Measurements from ENCODE around the gene PGAP3. TPM values are rescaled to one million over a fixed set of nuclear protein-coding genes. Genes with fewer than 3 reads are reported as not detected.

Gene PGAP3
- total RNA-seq, 2 experiments from 2014 or later, result 18.3 to 23.9 TPM

DNA sequence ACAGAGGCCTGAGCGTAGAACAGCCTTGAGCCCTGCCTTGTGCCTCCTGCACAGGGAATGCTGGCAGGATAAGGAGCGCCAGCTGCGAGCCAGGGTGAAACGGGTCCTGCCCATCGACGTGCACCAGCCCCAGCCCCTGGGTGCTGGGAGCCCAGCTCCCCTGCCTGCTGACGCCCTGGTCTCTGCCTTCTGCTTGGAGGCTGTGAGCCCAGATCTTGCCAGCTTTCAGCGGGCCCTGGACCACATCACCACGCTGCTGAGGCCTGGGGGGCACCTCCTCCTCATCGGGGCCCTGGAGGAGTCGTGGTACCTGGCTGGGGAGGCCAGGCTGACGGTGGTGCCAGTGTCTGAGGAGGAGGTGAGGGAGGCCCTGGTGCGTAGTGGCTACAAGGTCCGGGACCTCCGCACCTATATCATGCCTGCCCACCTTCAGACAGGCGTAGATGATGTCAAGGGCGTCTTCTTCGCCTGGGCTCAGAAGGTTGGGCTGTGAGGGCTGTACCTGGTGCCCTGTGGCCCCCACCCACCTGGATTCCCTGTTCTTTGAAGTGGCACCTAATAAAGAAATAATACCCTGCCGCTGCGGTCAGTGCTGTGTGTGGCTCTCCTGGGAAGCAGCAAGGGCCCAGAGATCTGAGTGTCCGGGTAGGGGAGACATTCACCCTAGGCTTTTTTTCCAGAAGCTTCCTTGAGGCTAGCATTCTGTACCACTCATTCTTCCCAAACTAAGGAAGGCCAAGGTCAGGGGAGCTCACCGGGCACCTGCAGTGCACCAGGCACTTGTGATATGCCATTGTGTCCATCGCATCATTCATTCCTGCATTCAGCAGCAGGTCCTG is 17.7 kb downstream of the PGAP3 start:
- Mint-ChIP-seq H3K27me3 (peaks cover 24% of the 10 kb centered on the region), H3K36me3 (no peaks in the 10 kb centered on the region), H3K4me3 (no peak overlapping the region), H3K9me3 (no peaks in the 10 kb centered on the region), H3K4me1 (peaks cover 8% of the 10 kb centered on the region), H3K27ac (no peak overlapping the region)
- DNase-seq, result no peak
- POLR2A ChIA-PET, result interaction anchor here (0.9 to 1.7 kb wide), 3 partner anchors 16 to 83 kb away, joined by 3 to 8 read pairs (median 3); partner anchors contain the start of gene PGAP3
- ATAC-seq (ENCODE audit: low read depth), result no peak

DNA sequence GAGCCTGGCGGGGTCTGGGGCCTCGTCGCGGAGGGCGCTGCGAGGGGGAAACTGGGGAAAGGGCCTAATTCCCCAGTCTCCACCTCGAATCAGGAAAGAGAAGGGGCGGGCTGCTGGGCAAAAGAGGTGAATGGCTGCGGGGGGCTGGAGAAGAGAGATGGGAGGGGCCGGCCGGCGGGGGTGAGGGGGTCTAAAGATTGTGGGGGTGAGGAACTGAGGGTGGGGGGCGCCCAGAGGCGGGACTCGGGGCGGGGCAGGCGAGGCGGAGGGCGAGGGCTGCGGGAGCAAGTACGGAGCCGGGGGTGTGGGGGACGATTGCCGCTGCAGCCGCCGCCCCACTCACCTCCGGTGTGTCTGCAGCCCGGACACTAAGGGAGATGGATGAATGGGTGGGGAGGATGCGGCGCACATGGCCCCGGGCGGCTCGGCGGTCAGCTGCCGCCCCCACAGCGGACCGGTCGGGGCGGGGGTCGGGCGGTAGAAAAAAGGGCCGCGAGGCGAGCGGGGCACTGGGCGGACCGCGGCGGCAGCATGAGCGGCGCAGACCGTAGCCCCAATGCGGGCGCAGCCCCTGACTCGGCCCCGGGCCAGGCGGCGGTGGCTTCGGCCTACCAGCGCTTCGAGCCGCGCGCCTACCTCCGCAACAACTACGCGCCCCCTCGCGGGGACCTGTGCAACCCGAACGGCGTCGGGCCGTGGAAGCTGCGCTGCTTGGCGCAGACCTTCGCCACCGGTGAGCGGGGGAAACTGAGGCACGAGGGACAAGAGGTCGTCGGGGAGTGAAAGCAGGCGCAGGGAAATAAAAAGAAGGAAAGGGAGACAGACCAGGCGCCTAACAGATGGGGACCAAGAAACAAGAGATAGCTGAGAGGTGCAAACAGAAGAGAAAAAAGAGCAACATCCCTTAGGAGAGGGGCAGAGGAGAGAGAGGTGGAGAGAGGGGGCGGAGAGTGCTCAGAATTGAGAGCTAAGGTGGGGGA is 19.6 kb downstream of the PGAP3 start, which contains the start of gene PNMT:
Gene PNMT, plus strand, starts transcription at position 509 of the 980 bp plus-strand sequence. Its CDS starts 23 bp downstream, at position 532.
- H3K9me3 Mint-ChIP-seq, result no peaks in the 10 kb centered on the region
- POLR2A ChIA-PET, result interaction anchor here (0.8 to 1.7 kb wide), 3 partner anchors 20 to 267 kb away, joined by 3 to 8 read pairs (median 4); partner anchors contain the start of genes FBXL20 and PGAP3
- H3K27me3 Mint-ChIP-seq, result peaks cover 24% of the 10 kb centered on the region
- H3K36me3 Mint-ChIP-seq, result no peaks in the 10 kb centered on the region
- peaks cover 8% of the 10 kb centered on the region for H3K4me1 Mint-ChIP-seq
- no peak within 1 kb of the TSS for H3K27ac Mint-ChIP-seq
- ATAC-seq (ENCODE audit: low read depth) (peak; percentile 70), DNase-seq (peak; percentile 85)
- peak within 1 kb of the TSS; percentile 62 for H3K4me3 Mint-ChIP-seq

DNA sequence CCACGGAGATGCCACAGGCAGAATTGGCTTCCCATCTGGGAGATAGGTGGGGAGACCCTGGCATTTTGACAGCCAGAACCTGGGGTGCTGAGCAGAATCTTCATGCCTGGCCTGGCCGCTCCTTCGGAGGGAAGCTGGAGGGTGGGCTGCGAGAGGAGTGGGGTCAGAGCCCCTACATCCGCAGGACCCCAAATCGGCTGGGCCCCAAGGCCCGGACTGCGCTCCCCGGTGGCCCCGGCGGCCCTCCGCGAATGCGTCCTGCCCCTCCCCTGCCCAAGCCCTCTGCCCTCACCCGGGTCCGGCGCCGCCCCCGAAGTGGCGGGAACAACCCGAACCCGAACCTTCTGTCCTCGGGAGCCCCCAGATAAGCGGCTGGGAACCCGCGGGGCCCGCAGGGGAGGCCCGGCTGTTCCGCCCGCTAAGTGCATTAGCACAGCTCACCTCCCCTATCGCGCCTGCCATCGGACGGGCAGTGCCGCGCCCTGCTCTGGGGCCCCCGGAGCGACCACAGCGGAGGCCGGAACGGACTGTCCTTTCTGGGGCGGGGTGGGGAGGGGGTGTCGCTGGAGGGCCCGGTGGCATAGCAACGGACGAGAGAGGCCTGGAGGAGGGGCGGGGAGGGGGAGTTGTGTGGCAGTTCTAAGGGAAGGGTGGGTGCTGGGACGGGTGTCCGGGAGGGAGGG is 20.5 kb downstream of the PGAP3 start:
- Mint-ChIP-seq H3K4me1 (peaks cover 8% of the 10 kb centered on the region), H3K4me3 (peak overlapping the region; percentile 57), H3K27me3 (peaks cover 24% of the 10 kb centered on the region), H3K36me3 (no peaks in the 10 kb centered on the region), H3K9me3 (no peaks in the 10 kb centered on the region), H3K27ac (no peak overlapping the region)
- ATAC-seq (ENCODE audit: low read depth) (no peak), DNase-seq (no peak)
- POLR2A ChIA-PET, result interaction anchor here (0.6 to 1.0 kb wide), 3 partner anchors 9 to 62 kb away, joined by 3 read pairs; no protein-coding TSS in a partner anchor

DNA sequence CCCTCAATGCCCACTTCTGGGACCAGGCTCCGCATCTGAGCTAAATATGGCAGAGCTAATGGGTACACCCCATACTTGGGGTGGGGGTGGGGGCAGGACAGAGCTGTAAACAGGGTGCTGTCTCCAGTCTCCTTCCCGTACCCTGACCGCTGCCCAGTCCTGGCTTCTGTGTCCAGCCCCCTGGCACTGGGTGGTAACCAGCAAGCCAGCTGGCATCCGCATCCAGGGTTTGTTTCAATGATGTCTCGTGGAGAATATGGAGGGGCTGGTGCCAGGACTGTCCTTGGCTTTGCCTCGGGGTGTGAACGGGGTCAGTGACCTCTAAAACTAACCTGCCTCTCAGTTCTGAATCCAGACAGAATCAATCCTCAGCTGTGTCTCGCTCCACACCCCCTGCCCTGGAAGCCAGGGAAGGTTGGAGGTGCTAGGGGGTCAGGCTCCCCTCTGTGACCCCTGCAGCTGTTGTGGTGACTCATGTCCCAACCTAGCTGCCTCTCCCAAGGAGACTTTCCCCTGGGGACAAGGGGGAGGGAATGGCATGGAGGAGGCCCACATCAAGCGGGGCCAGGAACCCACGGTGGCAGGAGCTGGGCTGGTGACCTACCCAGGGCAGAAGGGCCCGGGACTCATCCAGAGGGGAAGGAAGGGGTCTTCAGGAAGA is 21.1 kb downstream of the PGAP3 start:
- Mint-ChIP-seq H3K4me3 (no peak overlapping the region), H3K27me3 (peaks cover 21% of the 10 kb centered on the region), H3K27ac (no peak overlapping the region), H3K36me3 (no peaks in the 10 kb centered on the region), H3K9me3 (no peaks in the 10 kb centered on the region), H3K4me1 (peaks cover 5% of the 10 kb centered on the region)
- no peak for DNase-seq
- no peak for ATAC-seq (ENCODE audit: low read depth)
- POLR2A ChIA-PET, result interaction anchor here (0.6 to 1.0 kb wide), 4 partner anchors 9 to 63 kb away, joined by 3 read pairs; no protein-coding TSS in a partner anchor

DNA sequence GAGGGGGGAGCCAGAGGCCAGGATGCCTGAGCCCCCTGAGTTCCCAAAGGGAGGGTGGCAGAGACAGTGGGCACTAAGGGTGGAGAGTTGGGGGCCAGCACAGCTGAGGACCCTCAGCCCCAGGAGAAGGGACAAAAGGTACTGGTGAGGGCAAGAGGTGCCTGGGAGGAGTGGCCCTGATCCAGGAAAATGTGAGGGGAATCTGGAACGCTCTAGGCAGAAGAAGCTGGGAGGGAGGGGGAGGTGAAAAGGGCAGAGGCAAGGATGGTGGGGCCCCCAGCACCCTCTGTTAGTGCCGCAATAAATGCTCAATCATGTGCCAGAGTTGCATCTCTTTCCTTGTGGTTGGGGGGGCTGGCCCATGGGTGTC is 21.6 kb downstream of the PGAP3 start:
- no peak for DNase-seq
- no peaks in the 10 kb centered on the region for H3K9me3 Mint-ChIP-seq
- H3K4me3 Mint-ChIP-seq, result no peak overlapping the region
- peaks cover 21% of the 10 kb centered on the region for H3K27me3 Mint-ChIP-seq
- POLR2A ChIA-PET, result interaction anchor here (1.0 kb wide), 1 partner anchor 10 kb away, joined by 3 read pairs; no protein-coding TSS in a partner anchor
- no peak for ATAC-seq (ENCODE audit: low read depth)
- H3K36me3 Mint-ChIP-seq, result no peaks in the 10 kb centered on the region
- peaks cover 7% of the 10 kb centered on the region for H3K4me1 Mint-ChIP-seq
- H3K27ac Mint-ChIP-seq, result no peak overlapping the region

DNA sequence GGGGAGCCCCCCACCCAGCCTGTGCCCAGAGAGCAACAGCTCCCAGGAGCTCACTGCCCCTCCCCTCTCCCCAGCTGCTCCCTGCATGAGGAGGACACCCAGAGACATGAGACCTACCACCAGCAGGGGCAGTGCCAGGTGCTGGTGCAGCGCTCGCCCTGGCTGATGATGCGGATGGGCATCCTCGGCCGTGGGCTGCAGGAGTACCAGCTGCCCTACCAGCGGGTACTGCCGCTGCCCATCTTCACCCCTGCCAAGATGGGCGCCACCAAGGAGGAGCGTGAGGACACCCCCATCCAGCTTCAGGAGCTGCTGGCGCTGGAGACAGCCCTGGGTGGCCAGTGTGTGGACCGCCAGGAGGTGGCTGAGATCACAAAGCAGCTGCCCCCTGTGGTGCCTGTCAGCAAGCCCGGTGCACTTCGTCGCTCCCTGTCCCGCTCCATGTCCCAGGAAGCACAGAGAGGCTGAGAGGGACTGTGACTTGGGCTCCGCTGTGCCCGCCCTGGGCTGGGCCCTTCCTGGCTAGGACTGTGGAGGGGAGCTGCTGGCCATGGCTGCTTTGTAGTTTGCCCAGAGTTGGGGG is 22.1 kb downstream of the PGAP3 start:
- POLR2A ChIA-PET, result interaction anchor here (1.0 kb wide), 1 partner anchor 10 kb away, joined by 3 read pairs; no protein-coding TSS in a partner anchor
- H3K4me3 Mint-ChIP-seq, result no peak overlapping the region
- no peak for DNase-seq
- no peaks in the 10 kb centered on the region for H3K9me3 Mint-ChIP-seq
- H3K27ac Mint-ChIP-seq, result no peak overlapping the region
- H3K4me1 Mint-ChIP-seq, result peaks cover 7% of the 10 kb centered on the region
- peaks cover 19% of the 10 kb centered on the region for H3K27me3 Mint-ChIP-seq
- no peaks in the 10 kb centered on the region for H3K36me3 Mint-ChIP-seq
- ATAC-seq (ENCODE audit: low read depth), result peak; percentile 13

DNA sequence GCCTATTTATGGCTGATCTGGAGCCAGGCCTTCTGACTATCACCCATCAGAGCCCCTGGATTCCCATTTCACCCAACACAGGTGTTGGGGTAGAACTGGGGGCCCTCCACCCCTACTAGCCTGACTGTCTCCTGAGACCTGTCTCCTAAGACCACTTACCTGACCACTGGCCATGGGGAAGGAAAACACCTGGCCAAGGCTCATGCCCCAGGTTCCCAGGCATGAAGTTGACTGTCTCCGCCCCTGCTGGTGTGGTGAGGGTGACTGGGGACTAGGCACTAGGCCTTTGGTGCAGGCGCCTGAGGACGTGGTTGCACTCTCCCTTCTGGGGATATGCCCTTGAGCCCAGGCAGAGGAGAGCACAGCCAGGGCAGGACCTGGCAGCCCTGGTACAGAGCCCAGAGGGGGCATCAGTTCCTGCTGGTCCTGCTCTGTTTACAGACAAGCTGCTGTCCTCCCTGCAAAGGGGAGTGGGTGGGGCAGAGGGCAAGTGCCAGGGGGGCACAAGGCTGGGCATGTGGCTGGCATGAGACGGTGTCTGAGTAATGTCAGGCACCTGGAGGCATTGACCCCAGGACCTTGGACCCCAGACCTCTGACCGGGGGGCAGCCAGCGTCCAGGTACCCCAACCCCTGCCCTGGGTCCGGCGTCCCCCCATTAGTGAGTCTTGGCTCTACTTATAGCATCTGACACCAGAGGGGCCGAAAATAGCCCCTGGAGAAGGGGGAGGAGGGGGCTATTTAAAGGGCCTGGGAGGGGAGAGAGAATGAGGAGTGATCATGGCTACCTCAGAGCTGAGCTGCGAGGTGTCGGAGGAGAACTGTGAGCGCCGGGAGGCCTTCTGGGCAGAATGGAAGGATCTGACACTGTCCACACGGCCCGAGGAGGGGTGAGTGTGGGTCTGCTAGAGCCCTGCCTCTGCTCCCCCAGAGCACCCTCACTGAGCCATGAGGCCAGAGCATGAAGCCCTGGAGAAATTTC is 23.0 kb downstream of the PGAP3 start, which contains the start of gene TCAP:
Gene TCAP, plus strand, starts transcription at position 769 of the 981 bp plus-strand sequence. Its CDS starts 11 bp downstream, at position 780.
- Mint-ChIP-seq H3K9me3 (no peaks in the 10 kb centered on the region), H3K36me3 (no peaks in the 10 kb centered on the region), H3K4me3 (no peak within 1 kb of the TSS), H3K27me3 (peaks cover 17% of the 10 kb centered on the region), H3K27ac (no peak within 1 kb of the TSS), H3K4me1 (peaks cover 9% of the 10 kb centered on the region)
- POLR2A ChIA-PET, result no interaction called here
- ATAC-seq (ENCODE audit: low read depth) (no peak), DNase-seq (no peak)

DNA sequence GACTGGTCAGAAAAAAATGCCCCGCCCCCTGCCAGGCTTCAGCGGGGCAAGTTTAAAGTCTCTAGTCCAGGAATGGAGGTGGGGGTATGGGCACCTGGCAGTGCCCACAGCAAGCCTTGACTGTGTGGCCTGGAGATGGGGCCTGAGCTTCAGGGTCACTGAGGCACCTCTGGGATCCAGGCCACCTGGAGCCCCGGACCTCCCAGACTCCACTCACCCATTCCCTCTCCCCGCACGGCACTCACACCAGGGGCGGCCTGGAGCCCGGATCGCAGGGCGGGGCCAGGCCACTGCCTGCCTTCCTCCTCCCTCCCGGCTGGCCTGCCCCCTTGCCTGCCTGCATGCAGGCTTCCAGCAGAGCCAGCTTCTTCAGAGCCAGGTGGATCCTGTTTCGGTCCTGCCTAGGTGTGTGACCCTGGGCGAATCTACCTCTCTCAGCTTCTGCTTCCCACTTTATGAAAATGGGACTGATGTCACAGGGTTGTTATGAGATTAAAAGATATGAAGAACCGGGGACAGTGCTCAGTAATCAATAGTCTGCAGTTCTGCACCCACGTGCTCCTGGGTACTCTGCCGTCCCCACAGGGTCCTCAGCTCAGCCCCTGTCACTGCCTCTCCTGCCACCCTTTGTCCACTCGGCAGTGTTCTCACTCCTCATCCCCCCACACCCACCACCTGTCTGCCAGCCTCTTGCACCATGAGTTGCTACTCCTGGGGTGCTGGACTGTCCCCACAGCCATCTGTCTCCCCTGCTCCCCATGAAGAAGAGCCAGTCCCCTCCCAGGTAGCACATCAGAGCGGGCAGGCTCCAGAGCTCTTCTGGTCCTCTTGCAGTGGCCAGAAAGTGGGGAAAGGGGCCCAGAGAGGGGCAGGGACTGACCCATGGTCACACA is 23.9 kb downstream of the PGAP3 start:
- POLR2A ChIA-PET, result no interaction called here
- H3K4me3 Mint-ChIP-seq, result no peak overlapping the region
- H3K27me3 Mint-ChIP-seq, result peaks cover 15% of the 10 kb centered on the region
- H3K4me1 Mint-ChIP-seq, result peaks cover 11% of the 10 kb centered on the region
- no peak for DNase-seq
- peaks cover 3% of the 10 kb centered on the region for H3K36me3 Mint-ChIP-seq
- H3K9me3 Mint-ChIP-seq, result no peaks in the 10 kb centered on the region
- no peak overlapping the region for H3K27ac Mint-ChIP-seq
- no peak for ATAC-seq (ENCODE audit: low read depth)

DNA sequence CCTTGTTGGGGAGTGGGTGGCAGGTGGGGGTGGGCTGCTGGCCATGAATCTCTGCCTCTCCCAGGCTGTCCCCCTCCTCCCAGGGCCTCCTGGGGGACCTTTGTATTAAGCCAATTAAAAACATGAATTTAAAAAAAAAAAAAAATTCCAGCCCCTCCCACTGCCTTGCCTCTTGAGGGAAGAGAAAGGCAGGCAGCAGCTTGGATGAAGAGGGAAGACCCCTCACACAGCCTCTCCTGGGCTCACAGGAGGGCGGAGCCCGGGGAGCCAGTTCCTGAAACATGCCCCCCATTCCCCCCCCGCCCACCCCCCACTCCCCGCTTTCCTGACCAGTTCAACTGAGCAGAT is 24.5 kb downstream of the PGAP3 start:
- H3K9me3 Mint-ChIP-seq, result no peaks in the 10 kb centered on the region
- H3K36me3 Mint-ChIP-seq, result peaks cover 3% of the 10 kb centered on the region
- H3K4me1 Mint-ChIP-seq, result peaks cover 7% of the 10 kb centered on the region
- H3K4me3 Mint-ChIP-seq, result no peak overlapping the region
- ATAC-seq (ENCODE audit: low read depth) (no peak), DNase-seq (no peak)
- peaks cover 11% of the 10 kb centered on the region for H3K27me3 Mint-ChIP-seq
- POLR2A ChIA-PET, result no interaction called here
- no peak overlapping the region for H3K27ac Mint-ChIP-seq

DNA sequence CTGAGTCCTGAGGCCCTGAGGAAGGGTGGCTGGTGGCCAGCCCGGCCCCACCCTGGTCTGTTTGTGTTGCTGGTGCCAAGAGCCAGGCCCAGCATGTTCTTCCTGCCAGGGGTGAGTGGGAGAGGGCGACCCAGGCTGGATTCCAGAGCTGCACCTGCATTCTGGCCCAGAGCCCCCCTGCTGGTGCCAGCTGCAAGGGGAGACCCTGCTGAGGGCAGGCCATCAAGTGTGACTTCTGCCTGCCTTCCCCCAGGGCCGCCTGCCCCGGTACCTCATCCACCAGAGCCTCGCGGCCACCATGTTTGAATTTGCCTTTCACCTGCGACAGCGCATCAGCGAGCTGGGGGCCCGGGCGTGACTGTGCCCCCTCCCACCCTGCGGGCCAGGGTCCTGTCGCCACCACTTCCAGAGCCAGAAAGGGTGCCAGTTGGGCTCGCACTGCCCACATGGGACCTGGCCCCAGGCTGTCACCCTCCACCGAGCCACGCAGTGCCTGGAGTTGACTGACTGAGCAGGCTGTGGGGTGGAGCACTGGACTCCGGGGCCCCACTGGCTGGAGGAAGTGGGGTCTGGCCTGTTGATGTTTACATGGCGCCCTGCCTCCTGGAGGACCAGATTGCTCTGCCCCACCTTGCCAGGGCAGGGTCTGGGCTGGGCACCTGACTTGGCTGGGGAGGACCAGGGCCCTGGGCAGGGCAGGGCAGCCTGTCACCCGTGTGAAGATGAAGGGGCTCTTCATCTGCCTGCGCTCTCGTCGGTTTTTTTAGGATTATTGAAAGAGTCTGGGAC is 25.1 kb downstream of the PGAP3 start:
- Mint-ChIP-seq H3K27me3 (peaks cover 7% of the 10 kb centered on the region), H3K27ac (no peak overlapping the region), H3K9me3 (no peaks in the 10 kb centered on the region), H3K4me1 (peaks cover 10% of the 10 kb centered on the region), H3K4me3 (no peak overlapping the region), H3K36me3 (peaks cover 3% of the 10 kb centered on the region)
- DNase-seq (no peak), ATAC-seq (ENCODE audit: low read depth) (no peak)
- POLR2A ChIA-PET, result no interaction called here
